ENCODE data around the gene JAK1. TPM values are rescaled to one million over a fixed set of nuclear protein-coding genes. Genes with fewer than 3 reads are reported as not detected.

The JAK1 gene
- total and polyA plus RNA-seq, 10 of the 15 experiments (the other 5 are each of a cell fraction or from before 2014, with no cell fraction given): 9.6 to 45.5 (median 35.7) TPM

DNA sequence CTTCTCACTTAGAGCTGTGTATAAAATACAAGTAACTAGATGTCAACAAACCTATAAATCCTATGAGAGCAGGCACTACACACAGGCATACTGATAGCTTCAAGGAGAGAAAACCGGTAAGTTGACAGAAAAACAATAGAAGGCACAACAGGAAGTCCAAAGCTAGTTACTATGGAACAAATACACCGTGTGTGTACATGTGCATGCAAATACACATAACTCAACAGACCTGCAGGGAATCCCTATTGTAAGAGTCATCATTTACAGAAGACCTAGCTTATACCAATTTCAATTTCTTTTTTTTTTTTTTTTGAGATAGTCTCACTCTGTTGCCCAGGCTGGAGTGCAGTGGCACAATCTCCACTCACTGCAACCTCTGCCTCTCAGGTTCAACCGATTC is 26.3 kb downstream of the JAK1 start:
- no TSS peak for BruUV-seq (replicated peaks)
- ATAC-seq (no peak), FAIRE-seq (no peak), DNase-seq (ENCODE audit: low read depth, low spot score) (no peak)
- ChIA-PET RAD21 (ENCODE audit: unreplicated experiment) (no interaction called here), CTCF (no interaction called here), SMC1A (ENCODE audit: uncharacterized antibody, unreplicated experiment) (interaction anchor here (0.9 kb wide), 2 partner anchors 10 to 17 kb away, joined by 3 to 4 read pairs; no protein-coding TSS in a partner anchor), POLR2A (no interaction called here)
- intact Hi-C loops (cut with micrococcal nuclease; ENCODE audit: unreplicated experiment) (no loop called here), in situ Hi-C loops (cut with MboI) (no loop called here)
- peaks cover 17% of the 10 kb centered on the region for H3K79me2 ChIP-seq (ENCODE audit: control insufficient read depth, insufficient read depth, low read length)
- H3K36me3 ChIP-seq (ENCODE audit: control insufficient read depth in 2 of 2, insufficient read depth in 2 of 2, low read length in 1 of 2): no peaks in the 10 kb centered on the region
- H3K4me3 ChIP-seq: no peak overlapping the region
- TF ChIP-seq SP1 (IDR thresholded peaks at IDR 0.05; ENCODE audit: low read depth, low read length): no peak
- no peak for TF ChIP-seq ZBED1 (IDR thresholded peaks at IDR 0.05; ENCODE audit: borderline replicate concordance)
- TF ChIP-seq PAX5 (IDR thresholded peaks at IDR 0.05; ENCODE audit: borderline replicate concordance, low read depth, low read length): no peak
- TF ChIP-seq NFIC (IDR thresholded peaks at IDR 0.05; ENCODE audit: low read depth, low read length): no peak
- no peak for TF ChIP-seq PBX3 (IDR thresholded peaks at IDR 0.05; ENCODE audit: insufficient replicate concordance, low read depth, low read length)
- TF ChIP-seq BRCA1 (IDR thresholded peaks at IDR 0.05; ENCODE audit: low read depth, low read length): no peak
- TF ChIP-seq FOS (IDR thresholded peaks at IDR 0.05; ENCODE audit: borderline replicate concordance, extremely low read depth, insufficient read length): no peak
- TF ChIP-seq NR2C2 (IDR thresholded peaks at IDR 0.05; ENCODE audit: borderline replicate concordance, control insufficient read depth, insufficient read length, low read depth): no peak
- TF ChIP-seq ZZZ3 (IDR thresholded peaks at IDR 0.05; ENCODE audit: control insufficient read depth, insufficient read length, low read depth): no peak
- TF ChIP-seq CBX5 (IDR thresholded peaks at IDR 0.05; ENCODE audit: low read depth): no peak
- no peak for TF ChIP-seq CEBPZ (IDR thresholded peaks at IDR 0.05; ENCODE audit: low read depth, low read length)
- TF ChIP-seq ZNF207 (IDR thresholded peaks at IDR 0.05; ENCODE audit: borderline replicate concordance): no peak
- no peak overlapping the region for H3K27ac ChIP-seq (ENCODE audit: control insufficient read depth, insufficient read depth)
- H3K27me3 ChIP-seq (replicated peaks in 1 of 2; ENCODE audit: control insufficient read depth in 2 of 2, insufficient read depth in 2 of 2, low read length in 1 of 2): no peaks in the 10 kb centered on the region
- WGBS (ENCODE audit: insufficient coverage, insufficient replicate concordance, low lambda C conversion rate, missing lambda C conversion rate): 67% methylated on average over 3 of the region's 3 CpGs
- H3K9me3 ChIP-seq (replicated peaks; ENCODE audit: control insufficient read depth, insufficient read depth, low read length): no peaks in the 10 kb centered on the region
- 0 out of 2 replicates have a peak, but pooled peaks cover 3% of the 10 kb centered on the region for H4K20me1 ChIP-seq (ENCODE audit: control insufficient read depth, insufficient read depth)
- no peak overlapping the region for H2AFZ ChIP-seq (ENCODE audit: control insufficient read depth, low read depth, low read length)
- H3K4me1 ChIP-seq (ENCODE audit: control insufficient read depth, insufficient read depth, low read length): no peaks in the 10 kb centered on the region
- H3K4me2 ChIP-seq (ENCODE audit: control insufficient read depth, insufficient read depth): no peak overlapping the region
- H3K9ac ChIP-seq (ENCODE audit: control insufficient read depth, insufficient read depth, low read length): no peak overlapping the region
